ENCODE data around the gene DSCAML1. TPM values are rescaled to one million over a fixed set of nuclear protein-coding genes. Genes with fewer than 3 reads are reported as not detected.

DSCAML1 gene
- total RNA-seq (2021; fragmentation: NEBNext Ultra II Directional; extraction: Animal tissue kit (Norgen Biotek cat#: 25700)) (0.19 and 0.27 TPM in 2 replicates), polyA plus RNA-seq (2011; rRNA removed) (0.24 and 0.25 TPM in 2 replicates), polyA minus RNA-seq (2011; rRNA and poly(A)+ RNA removed) (0.10 and 0.54 TPM in 2 replicates)
- 0.16 TPM for polyA plus RNA-seq (2011; cell fraction: cytosol; rRNA removed)
- 0.39 TPM for polyA plus RNA-seq (2011; cell fraction: nucleus; rRNA removed)
- polyA plus RNA-seq (2012, experiment 1 of 2): 0.08 to 0.35 TPM (median 0.18 TPM) in 4 replicates
- polyA plus RNA-seq (2012, experiment 2 of 2): 0.04 TPM
- 0.10 TPM for polyA plus RNA-seq (2013, experiment 1 of 2)
- polyA plus RNA-seq (2013, experiment 2 of 2): 0.22 TPM
- not detected for polyA minus RNA-seq (2011; cell fraction: cytosol; rRNA and poly(A)+ RNA removed)
- 3.2 TPM for polyA minus RNA-seq (2011; cell fraction: nucleus; rRNA and poly(A)+ RNA removed)
- long read RNA-seq, experiment 1: 0 reads
- long read RNA-seq, experiment 2: 0 reads

GRCh38 chr11:117796872-117797529 lies at the start of gene DSCAML1:
DSCAML1 (minus strand) TSS chr11:117797216; CDS start chr11:117797079, 137 bp downstream.
- no peaks in the 10 kb centered on the region for H3K79me2 ChIP-seq (ENCODE audit: control insufficient read depth in 1 of 2, insufficient read depth in 2 of 2, low read length in 2 of 2)
- POLR2A ChIA-PET (ENCODE audit: partially characterized antibody): no interaction called here

More at GRCh38 chr11:117796872-117797529, at the start of gene DSCAML1:
- no peak within 1 kb of the TSS for H2BK15ac ChIP-seq (ENCODE audit: low read length)
- H3K4ac ChIP-seq (replicated peaks; ENCODE audit: insufficient read length, low read depth, low read length): no peak within 1 kb of the TSS
- H3K9me3 ChIP-seq (ENCODE audit: insufficient read depth in 2 of 2, low read depth in 1 of 2, low read length in 1 of 2): no peaks in the 10 kb centered on the region
- peak within 1 kb of the TSS; percentile 52; the same call in 1 of the 2 replicates for H2BK5ac ChIP-seq (ENCODE audit: low read depth, low read length)
- peak within 1 kb of the TSS; percentile 23 to 72 (median 54) for H3K4me3 ChIP-seq (ENCODE audit: extremely low read depth in 1 of 4, insufficient read depth in 2 of 4, low read depth in 3 of 4, low read length in 4 of 4)
- H3K36me3 ChIP-seq (ENCODE audit: control insufficient read depth in 2 of 4, insufficient read depth in 4 of 4, low read length in 3 of 4): no peaks in the 10 kb centered on the region
- H3K14ac ChIP-seq (ENCODE audit: insufficient read length): no peak within 1 kb of the TSS
- peak within 1 kb of the TSS; percentile 6 for H4K91ac ChIP-seq (replicated peaks; ENCODE audit: insufficient read length, low read length)
- 5% methylated on average over 28 of the region's 66 CpGs; no CpG with 5 or more reads in 1 of the 2 experiments for WGBS, 2 experiments (ENCODE audit: extremely low coverage in 1 of 2, insufficient coverage in 1 of 2, insufficient read length in 1 of 2, insufficient replicate concordance in 2 of 2, low coverage in 1 of 2, low lambda C conversion rate in 2 of 2, missing lambda C conversion rate in 1 of 2)
- H2BK12ac ChIP-seq (ENCODE audit: low read depth, low read length): no peak within 1 kb of the TSS
- H3K23me2 ChIP-seq (ENCODE audit: low read depth, low read length): peaks cover 16% of the 10 kb centered on the region
- H2BK20ac ChIP-seq (ENCODE audit: low read length): no peak within 1 kb of the TSS
- H3K4me1 ChIP-seq (replicated peaks in 1 of 4; ENCODE audit: control insufficient read depth in 3 of 4, insufficient read depth in 4 of 4, low read length in 3 of 4): peaks cover 0 to 13% (median 6%) of the 10 kb centered on the region in 4 experiments; a peak in 5 of 7 replicates
- H2AK5ac ChIP-seq (ENCODE audit: low read depth, low read length): no peak within 1 kb of the TSS
- H3K18ac ChIP-seq (ENCODE audit: extremely low read depth, low read length): peak within 1 kb of the TSS; percentile 78
- DNase-seq (ENCODE audit: low read depth in 1 of 2, low spot score in 2 of 2) (peak in 1 of 2 experiments; percentile 77), FAIRE-seq (no peak)
- CTCF ChIA-PET (ENCODE audit: partially characterized antibody): interaction anchor here (0.9 to 4.4 kb wide), 2 partner anchors 9 to 11 kb away, joined by 3 to 39 read pairs; no protein-coding TSS in a partner anchor
- TF ChIP-seq CBX5 (IDR thresholded peaks at IDR 0.05; ENCODE audit: low read depth, low read length) (no peak), USF2 (IDR thresholded peaks at IDR 0.05; ENCODE audit: low read length) (no peak), SUZ12 (IDR thresholded peaks at IDR 0.05; ENCODE audit: low read length) (peak; percentile 26), RXRA (IDR thresholded peaks at IDR 0.05; ENCODE audit: insufficient read depth, low read depth, low read length) (no peak), SIN3A (conservative IDR thresholded peaks at IDR 0.05 in 1 of 2, IDR thresholded peaks at IDR 0.05 in 1 of 2; ENCODE audit: low read depth in 1 of 2, low read length in 2 of 2) (peak in 1 of 2 experiments; percentile 51; a peak in 1 of 4 replicates), KDM4A (IDR thresholded peaks at IDR 0.05; ENCODE audit: low read depth, low read length, severe bottlenecking) (peak; percentile 37), CTBP2 (IDR thresholded peaks at IDR 0.05; ENCODE audit: borderline replicate concordance, insufficient read depth, insufficient read length, low read length) (no peak)
- TF ChIP-seq, protein P1, sequence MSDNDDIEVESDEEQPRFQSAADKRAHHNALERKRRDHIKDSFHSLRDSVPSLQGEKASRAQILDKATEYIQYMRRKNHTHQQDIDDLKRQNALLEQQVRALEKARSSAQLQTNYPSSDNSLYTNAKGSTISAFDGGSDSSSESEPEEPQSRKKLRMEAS (IDR thresholded peaks at IDR 0.05): peak; percentile 55; the same call in 1 of the 2 replicates
- H3K27ac ChIP-seq (ENCODE audit: low read depth, low read length): no peak within 1 kb of the TSS
- no peak within 1 kb of the TSS; the same call in 1 of the 2 replicates for H4K8ac ChIP-seq (ENCODE audit: extremely low read depth, insufficient read depth, low read length)
- peak within 1 kb of the TSS; percentile 94 for H2AFZ ChIP-seq (ENCODE audit: low read length)
- peaks cover 27 to 66% (median 58%) of the 10 kb centered on the region in 4 experiments for H3K27me3 ChIP-seq (replicated peaks in 1 of 4; ENCODE audit: control insufficient read depth in 3 of 4, extremely low read depth in 1 of 4, insufficient read depth in 3 of 4, low read length in 3 of 4)
- H3K9ac ChIP-seq (replicated peaks in 1 of 4; ENCODE audit: extremely low read depth in 1 of 4, low read depth in 3 of 4, low read length in 3 of 4): no peak within 1 kb of the TSS
- H3K56ac ChIP-seq (replicated peaks; ENCODE audit: insufficient read length, low read depth, low read length): no peak within 1 kb of the TSS
- peaks cover 0 to 2% of the 10 kb centered on the region in 2 experiments for H4K20me1 ChIP-seq (replicated peaks in 1 of 2; ENCODE audit: control insufficient read depth in 1 of 2, insufficient read depth in 2 of 2, low read length in 2 of 2)
- no peak within 1 kb of the TSS for H2BK120ac ChIP-seq (replicated peaks; ENCODE audit: low read depth, low read length)
- no peaks in the 10 kb centered on the region for H3K79me1 ChIP-seq (ENCODE audit: low read depth, low read length)
- no peak within 1 kb of the TSS for H4K5ac ChIP-seq (ENCODE audit: insufficient read length, low read depth, low read length)
- no peak within 1 kb of the TSS for H3K23ac ChIP-seq (ENCODE audit: insufficient read length)
- H3K4me2 ChIP-seq (ENCODE audit: insufficient read depth in 1 of 2, low read depth in 2 of 2, low read length in 2 of 2): peak within 1 kb of the TSS; percentile 79 to 100

Measured in H1 (cell line).